Common myeloid progenitor, CD34-positive (primary cell): ENCODE results near the gene DUS1L.

ENCODE experiments used
- CTCF ChIA-PET: fragments of 350-600 bp; sonication (Branson Sonifier 250); formaldehyde crosslinking; loops from one replicate; lab custom pipeline; 2021; ENCODE audit warnings: antibody characterized with exemption; lab: Charles Lee
- POLR2A ChIA-PET: fragments of 350-600 bp; sonication (Branson Sonifier 250); formaldehyde crosslinking; loops from one replicate; lab custom pipeline; 2021; ENCODE audit warnings: antibody characterized with exemption; lab: Charles Lee
- DNase-seq, 3 donors: peaks; one replicate each; pipeline versions ENCODE4 v3.0.0 to v3.0.0-alpha.2; 2013
- H3K27ac ChIP-seq, 2 experiments: 1 replicate in 1 of 2; 2 replicates in 1 of 2; pipeline ENCODE4 v1.7.0; 2013; ENCODE audit warnings: inconsistent platforms in 2 of 2, low read length in 2 of 2, mild to moderate bottlenecking in 2 of 2, low read depth in 1 of 2, moderate library complexity in 1 of 2; ENCODE audit not compliant: severe bottlenecking in 2 of 2, insufficient read depth in 1 of 2, poor library complexity in 1 of 2
- H3K27me3 ChIP-seq, 5 experiments: replicated peaks in 2 of 5; 1 replicate in 3 of 5; 2 replicates in 2 of 5; pipeline versions ENCODE4 v1.6.1 to v1.7.0; 2013; ENCODE audit warnings: low read length in 4 of 5, mild to moderate bottlenecking in 2 of 5, moderate library complexity in 2 of 5, inconsistent platforms in 1 of 5; ENCODE audit not compliant: insufficient read depth in 5 of 5, control insufficient read depth in 4 of 5
- H3K36me3 ChIP-seq, 4 experiments: 1 replicate in 2 of 4; 2 replicates in 2 of 4; pipeline versions ENCODE4 v1.6.1 to v1.7.0; 2013; ENCODE audit warnings: low read length in 3 of 4, control low read depth in 1 of 4, mild to moderate bottlenecking in 1 of 4; ENCODE audit not compliant: control insufficient read depth in 4 of 4, insufficient read depth in 4 of 4
- H3K4me1 ChIP-seq, 4 experiments: 1 replicate in 3 of 4; 2 replicates in 1 of 4; pipeline versions ENCODE4 v1.6.1 to v1.7.1; 2013; ENCODE audit warnings: low read length in 3 of 4, mild to moderate bottlenecking in 3 of 4, control low read depth in 1 of 4, inconsistent platforms in 1 of 4, moderate library complexity in 1 of 4; ENCODE audit not compliant: control insufficient read depth in 4 of 4, insufficient read depth in 4 of 4; ENCODE audit errors: control extremely low read depth in 1 of 4
- H3K4me3 ChIP-seq, 7 experiments: 1 replicate in 4 of 7; 2 replicates in 3 of 7; pipeline versions ENCODE4 v1.5.1 to v1.7.0; 2013; ENCODE audit warnings: mild to moderate bottlenecking in 7 of 7, low read length in 6 of 7, moderate library complexity in 6 of 7, inconsistent platforms in 2 of 7, low read depth in 2 of 7, control low read depth in 1 of 7; ENCODE audit not compliant: insufficient read depth in 4 of 7, control insufficient read depth in 1 of 7; ENCODE audit errors: extremely low read depth in 1 of 7
- H3K9me3 ChIP-seq, 5 experiments: 1 replicate in 4 of 5; 2 replicates in 1 of 5; pipeline versions ENCODE4 v1.6.1 to v1.7.1; 2013; ENCODE audit warnings: low read length in 4 of 5, mild to moderate bottlenecking in 2 of 5, inconsistent platforms in 1 of 5, low read depth in 1 of 5, moderate library complexity in 1 of 5; ENCODE audit not compliant: control insufficient read depth in 4 of 5, insufficient read depth in 2 of 5; ENCODE audit errors: control extremely low read depth in 1 of 5
- WGBS: methylation state at CpG from one replicate; pipeline ENCODE4 v1.1.5; 2013; ENCODE audit not compliant: insufficient coverage; 5-methylcytosine and 5-hydroxymethylcytosine counted together

The DUS1L gene

GRCh38 chr17:82033359-82034085 is 32.1 kb downstream of the DUS1L start:
- H3K9me3 ChIP-seq = no peaks in the 10 kb centered on the region
- no peak overlapping the region for H3K4me3 ChIP-seq
- H3K36me3 ChIP-seq = peaks cover 0 to 20% (median 4%) of the 10 kb centered on the region in 4 experiments
- WGBS = 98% methylated on average over 26 of the region's 38 CpGs
- DNase-seq = no peak
- ChIA-PET CTCF (interaction anchor here (0.6 kb wide), 1 partner anchor 73 kb away, joined by 3 read pairs; no protein-coding TSS in a partner anchor), POLR2A (no interaction called here)
- H3K27me3 ChIP-seq = no peaks in the 10 kb centered on the region
- peaks cover 0 to 39% (median 36%) of the 10 kb centered on the region in 4 experiments for H3K4me1 ChIP-seq
- H3K27ac ChIP-seq = no peak overlapping the region

- Histone ChIP-seq H3K27me3 (no peaks in the 10 kb centered on the region), H3K9me3 (no peaks in the 10 kb centered on the region), H3K4me1 (peaks cover 0 to 36% (median 31%) of the 10 kb centered on the region in 4 experiments), H3K27ac (peak overlapping the region in 1 of 2 experiments; percentile 25), H3K36me3 (peaks cover 0 to 27% (median 5%) of the 10 kb centered on the region in 4 experiments), H3K4me3 (peak overlapping the region in 6 of 7 experiments; percentile 13 to 69 (median 62))
- ChIA-PET CTCF (interaction anchor here (0.9 kb wide), 1 partner anchor 32 kb away, joined by 3 read pairs; no protein-coding TSS in a partner anchor), POLR2A (interaction anchor here (1.3 kb wide), 1 partner anchor 105 kb away, joined by 3 read pairs; the partner anchor contains the start of gene MAFG)
- WGBS = 10% methylated on average over 46 of the region's 59 CpGs
- DNase-seq = peak in 1 of 3 donors; percentile 13
Measured at GRCh38 chr17:82031885-82032627, 33.5 kb downstream of the DUS1L start.

- 0% methylated on average over 35 of the region's 96 CpGs for WGBS
- DNase-seq = peak in 2 of 3 donors; percentile 46 to 50
- Histone ChIP-seq H3K36me3 (peaks cover 0 to 27% (median 6%) of the 10 kb centered on the region in 4 experiments), H3K27ac (peak within 1 kb of the TSS in 1 of 2 experiments; percentile 25), H3K4me3 (peak within 1 kb of the TSS; percentile 45 to 79 (median 65)), H3K4me1 (peaks cover 0 to 35% (median 24%) of the 10 kb centered on the region in 4 experiments), H3K27me3 (no peaks in the 10 kb centered on the region), H3K9me3 (no peaks in the 10 kb centered on the region)
- POLR2A ChIA-PET = interaction anchor here (1.3 kb wide), 1 partner anchor 104 kb away, joined by 3 read pairs; the partner anchor contains the start of gene MAFG
- CTCF ChIA-PET = interaction anchor here (1.1 to 2.3 kb wide), 2 partner anchors 10 to 87 kb away, joined by 3 to 7 read pairs; no protein-coding TSS in a partner anchor
Measured at GRCh38 chr17:82031303-82031884, 34.2 kb downstream of the DUS1L start, which contains the start of gene RAC3. RAC3 (plus strand) TSS chr17:82031678; CDS start chr17:82031762, 84 bp downstream.

GRCh38 chr17:82030470-82031302 is 34.9 kb downstream of the DUS1L start:
- H3K4me3 ChIP-seq = peak overlapping the region; percentile 45 to 79 (median 65)
- no peaks in the 10 kb centered on the region for H3K27me3 ChIP-seq
- no peak overlapping the region for H3K27ac ChIP-seq
- WGBS = under 1% methylated on average over 90 of the region's 94 CpGs
- POLR2A ChIA-PET = interaction anchor here (1.0 to 1.4 kb wide), 2 partner anchors 35 to 77 kb away, joined by 3 to 4 read pairs; partner anchors contain the start of gene DUS1L
- H3K4me1 ChIP-seq = peaks cover 0 to 33% (median 22%) of the 10 kb centered on the region in 4 experiments
- peaks cover 0 to 21% (median 6%) of the 10 kb centered on the region in 4 experiments for H3K36me3 ChIP-seq
- H3K9me3 ChIP-seq = no peaks in the 10 kb centered on the region
- peak; percentile 77 to 88 (median 84) for DNase-seq
- CTCF ChIA-PET = interaction anchor here (0.6 to 3.2 kb wide), 16 partner anchors 8 to 208 kb away, joined by 3 to 18 read pairs (median 3); no protein-coding TSS in a partner anchor

- ChIA-PET POLR2A (interaction anchor here (0.6 to 1.4 kb wide), 3 partner anchors 35 to 234 kb away, joined by 3 to 4 read pairs (median 3); partner anchors contain the start of gene DUS1L), CTCF (interaction anchor here (0.6 to 3.2 kb wide), 16 partner anchors 8 to 209 kb away, joined by 3 to 18 read pairs (median 3); partner anchors contain the start of gene NOTUM)
- Histone ChIP-seq H3K27ac (no peak overlapping the region), H3K36me3 (peaks cover 0 to 15% (median 6%) of the 10 kb centered on the region in 4 experiments), H3K4me3 (peak overlapping the region in 3 of 7 experiments; percentile 65 to 79 (median 71)), H3K4me1 (peaks cover 0 to 33% (median 22%) of the 10 kb centered on the region in 4 experiments), H3K9me3 (no peaks in the 10 kb centered on the region), H3K27me3 (no peaks in the 10 kb centered on the region)
- no peak for DNase-seq
- WGBS = 70% methylated on average over 30 of the region's 31 CpGs
Measured at GRCh38 chr17:82029990-82030469, 35.6 kb downstream of the DUS1L start.
